ENCODE measurements around the gene MOB1A. TPM values are rescaled to one million over a fixed set of nuclear protein-coding genes. Genes with fewer than 3 reads are reported as not detected.
"Not testable (repeated sequence)": the region's sequence is repeated elsewhere in the genome, so short reads cannot be mapped to it uniquely, and the experiment has no call there.

The MOB1A gene
- total RNA-seq, 4 donors from 2014 or later = 46.7 to 102 (median 77.6) TPM

DNA sequence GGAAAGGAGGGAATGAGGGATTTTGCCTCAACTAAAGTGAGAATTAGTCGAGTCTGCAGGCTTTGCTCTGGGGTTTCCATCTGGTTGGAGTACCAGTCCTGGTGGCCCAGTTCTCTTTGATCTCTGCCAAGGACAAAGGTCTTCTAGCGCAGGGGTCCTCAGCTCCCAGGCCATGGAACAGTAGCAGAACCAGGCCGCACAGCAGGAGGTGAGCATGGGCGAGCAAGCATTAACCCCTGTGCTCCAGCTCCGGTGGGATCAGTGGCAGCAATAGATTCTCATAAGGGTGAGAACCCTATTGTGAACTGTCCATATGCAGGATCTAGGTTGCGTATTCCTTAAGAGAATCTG is 43.6 kb upstream of the MOB1A start:
- H3K36me3 ChIP-seq = no peaks in the 10 kb centered on the region
- no peak for DNase-seq
- H3K27ac ChIP-seq = no peak overlapping the region
- TF ChIP-seq, protein P1, sequence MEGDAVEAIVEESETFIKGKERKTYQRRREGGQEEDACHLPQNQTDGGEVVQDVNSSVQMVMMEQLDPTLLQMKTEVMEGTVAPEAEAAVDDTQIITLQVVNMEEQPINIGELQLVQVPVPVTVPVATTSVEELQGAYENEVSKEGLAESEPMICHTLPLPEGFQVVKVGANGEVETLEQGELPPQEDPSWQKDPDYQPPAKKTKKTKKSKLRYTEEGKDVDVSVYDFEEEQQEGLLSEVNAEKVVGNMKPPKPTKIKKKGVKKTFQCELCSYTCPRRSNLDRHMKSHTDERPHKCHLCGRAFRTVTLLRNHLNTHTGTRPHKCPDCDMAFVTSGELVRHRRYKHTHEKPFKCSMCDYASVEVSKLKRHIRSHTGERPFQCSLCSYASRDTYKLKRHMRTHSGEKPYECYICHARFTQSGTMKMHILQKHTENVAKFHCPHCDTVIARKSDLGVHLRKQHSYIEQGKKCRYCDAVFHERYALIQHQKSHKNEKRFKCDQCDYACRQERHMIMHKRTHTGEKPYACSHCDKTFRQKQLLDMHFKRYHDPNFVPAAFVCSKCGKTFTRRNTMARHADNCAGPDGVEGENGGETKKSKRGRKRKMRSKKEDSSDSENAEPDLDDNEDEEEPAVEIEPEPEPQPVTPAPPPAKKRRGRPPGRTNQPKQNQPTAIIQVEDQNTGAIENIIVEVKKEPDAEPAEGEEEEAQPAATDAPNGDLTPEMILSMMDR (IDR thresholded peaks at IDR 0.05) = no peak
- no peak for TF ChIP-seq POLR2A (IDR thresholded peaks at IDR 0.05)
- H3K9me3 ChIP-seq = no peaks in the 10 kb centered on the region
- H3K27me3 ChIP-seq = no peaks in the 10 kb centered on the region
- no peak overlapping the region for H3K4me3 ChIP-seq
- H3K4me1 ChIP-seq = no peaks in the 10 kb centered on the region

DNA sequence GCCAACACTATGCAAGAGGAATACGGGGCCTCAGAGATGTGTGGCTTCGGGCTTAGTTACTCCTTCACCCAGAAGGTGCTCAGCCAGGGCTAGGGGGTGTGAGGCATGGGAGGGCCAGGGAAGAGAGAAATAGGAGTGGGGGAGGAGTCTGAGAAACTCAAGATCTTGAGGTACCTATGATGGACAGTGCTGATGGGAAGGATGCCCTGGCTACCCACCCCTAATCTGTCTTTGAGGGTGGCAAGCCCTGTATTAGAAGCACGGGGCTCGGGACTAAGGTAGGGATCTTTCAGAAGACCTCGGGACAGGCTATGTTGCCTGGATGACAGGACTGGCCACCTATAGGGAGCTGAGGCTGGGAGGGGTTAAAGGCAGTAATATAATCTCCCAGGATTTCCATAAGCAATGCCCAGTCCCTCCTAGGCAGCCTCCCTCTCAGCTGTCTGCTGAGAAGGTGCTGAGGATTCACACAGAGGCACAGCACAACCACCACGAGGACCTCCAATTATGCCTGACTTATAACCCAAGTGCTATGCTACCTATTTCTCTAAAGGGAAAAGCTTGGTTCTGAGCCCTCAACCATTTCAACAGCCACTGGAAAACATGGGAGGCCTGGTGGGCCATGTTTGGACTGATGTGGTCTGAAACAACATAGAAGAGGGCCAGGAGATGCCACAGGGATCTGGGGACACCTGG is 43.1 kb upstream of the MOB1A start:
- TF ChIP-seq, protein P1 (IDR thresholded peaks at IDR 0.05) = no peak
- no peak for TF ChIP-seq POLR2A (IDR thresholded peaks at IDR 0.05)
- Histone ChIP-seq H3K9me3 (no peaks in the 10 kb centered on the region), H3K36me3 (no peaks in the 10 kb centered on the region)

DNA sequence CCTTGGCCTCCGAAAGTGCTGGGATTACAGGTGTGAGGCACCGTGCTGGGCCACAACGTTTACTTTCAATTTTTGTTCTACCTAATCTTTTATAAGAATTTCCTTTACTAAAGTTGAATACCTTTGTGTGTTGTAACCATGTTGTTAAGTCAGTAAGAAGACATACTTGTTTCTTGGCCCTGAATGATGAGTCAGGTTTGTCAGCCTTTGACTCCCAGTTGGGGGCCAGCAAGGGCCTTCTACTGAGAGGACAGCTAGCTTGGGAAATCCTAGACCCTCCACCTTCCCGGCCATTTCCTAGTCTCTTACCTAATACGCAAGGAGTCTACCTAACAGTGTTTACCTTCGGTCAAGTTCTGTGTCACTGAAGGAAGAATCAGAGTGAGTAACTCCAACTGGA is 42.4 kb upstream of the MOB1A start:
- no peak overlapping the region for H3K4me3 ChIP-seq
- no peaks in the 10 kb centered on the region for H3K9me3 ChIP-seq
- TF ChIP-seq POLR2A (IDR thresholded peaks at IDR 0.05) = no peak
- TF ChIP-seq, protein P1 (IDR thresholded peaks at IDR 0.05) = no peak
- no peak for DNase-seq
- no peaks in the 10 kb centered on the region for H3K4me1 ChIP-seq
- no peaks in the 10 kb centered on the region for H3K27me3 ChIP-seq
- no peaks in the 10 kb centered on the region for H3K36me3 ChIP-seq
- H3K27ac ChIP-seq = no peak overlapping the region

More for the DNA sequence above, 43.1 kb upstream of the MOB1A start:
- Histone ChIP-seq H3K27me3 (no peaks in the 10 kb centered on the region), H3K27ac (no peak overlapping the region), H3K4me1 (no peaks in the 10 kb centered on the region), H3K4me3 (no peak overlapping the region)
- DNase-seq = no peak

DNA sequence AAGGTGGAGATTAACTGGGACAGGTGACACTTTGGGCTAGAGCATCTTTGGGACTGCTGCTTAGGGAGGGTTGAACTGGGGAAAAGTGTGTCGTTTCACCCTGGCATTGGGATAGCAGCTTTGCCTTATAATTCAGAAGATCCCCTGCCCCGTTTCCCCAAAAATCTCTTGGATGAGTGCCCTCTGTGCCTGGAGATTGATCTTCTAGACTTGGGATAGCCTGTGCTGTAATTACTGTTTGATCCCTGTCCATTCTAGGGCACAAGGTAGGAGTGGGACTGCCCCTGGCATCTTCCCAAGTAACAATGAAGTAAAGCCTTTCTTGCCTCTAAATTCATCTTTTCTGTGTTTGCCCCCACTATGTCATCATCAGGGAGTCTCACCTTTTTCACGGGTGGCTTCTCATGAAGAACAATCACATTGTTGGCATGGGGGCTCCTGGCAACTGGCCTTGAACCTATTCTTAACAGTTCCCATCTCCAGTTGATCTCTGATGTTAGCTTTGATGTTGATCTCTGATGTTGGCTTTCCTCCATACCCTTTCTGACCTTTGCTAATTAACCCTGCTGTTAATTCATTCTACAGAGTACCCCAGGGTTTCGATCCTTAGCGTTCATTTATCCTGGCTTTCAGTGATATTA is 41.3 kb upstream of the MOB1A start:
- TF ChIP-seq, protein P1 (IDR thresholded peaks at IDR 0.05) = no peak
- TF ChIP-seq POLR2A (IDR thresholded peaks at IDR 0.05) = no peak

DNA sequence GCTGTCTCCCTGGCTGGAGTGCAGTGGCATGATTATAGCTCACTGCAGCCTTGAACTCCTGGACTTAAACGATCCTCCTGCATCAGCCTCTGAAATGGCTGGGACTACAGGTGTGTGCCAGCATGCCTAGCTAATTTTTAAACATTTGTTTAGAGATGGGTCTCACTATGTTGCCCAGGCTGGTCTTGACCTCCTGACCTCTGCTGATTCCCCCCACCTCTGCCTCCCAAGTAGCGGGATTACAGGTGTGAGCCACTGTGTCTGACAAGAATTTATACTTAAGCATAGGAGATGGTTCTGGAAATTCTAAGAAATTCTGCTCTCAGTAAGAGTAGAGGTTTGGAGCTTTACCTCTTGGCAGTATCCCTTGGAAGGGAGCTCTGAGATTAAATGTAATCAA is 38.0 kb upstream of the MOB1A start:
- no peaks in the 10 kb centered on the region for H3K27me3 ChIP-seq
- no peak overlapping the region for H3K27ac ChIP-seq
- no peaks in the 10 kb centered on the region for H3K4me1 ChIP-seq
- peaks cover 0 to 19% (median 0%) of the 10 kb centered on the region in 3 donors for H3K36me3 ChIP-seq
- no peak for DNase-seq
- TF ChIP-seq, protein P1 (IDR thresholded peaks at IDR 0.05) = no peak
- TF ChIP-seq POLR2A (IDR thresholded peaks at IDR 0.05) = no peak
- H3K9me3 ChIP-seq = no peaks in the 10 kb centered on the region
- no peak overlapping the region for H3K4me3 ChIP-seq

More for the DNA sequence above, 41.3 kb upstream of the MOB1A start:
- H3K36me3 ChIP-seq = peaks cover 0 to 7% (median 0%) of the 10 kb centered on the region in 3 donors
- H3K27ac ChIP-seq = no peak overlapping the region
- no peaks in the 10 kb centered on the region for H3K4me1 ChIP-seq
- DNase-seq = no peak
- H3K9me3 ChIP-seq = no peaks in the 10 kb centered on the region
- H3K4me3 ChIP-seq = no peak overlapping the region
- H3K27me3 ChIP-seq = no peaks in the 10 kb centered on the region

DNA sequence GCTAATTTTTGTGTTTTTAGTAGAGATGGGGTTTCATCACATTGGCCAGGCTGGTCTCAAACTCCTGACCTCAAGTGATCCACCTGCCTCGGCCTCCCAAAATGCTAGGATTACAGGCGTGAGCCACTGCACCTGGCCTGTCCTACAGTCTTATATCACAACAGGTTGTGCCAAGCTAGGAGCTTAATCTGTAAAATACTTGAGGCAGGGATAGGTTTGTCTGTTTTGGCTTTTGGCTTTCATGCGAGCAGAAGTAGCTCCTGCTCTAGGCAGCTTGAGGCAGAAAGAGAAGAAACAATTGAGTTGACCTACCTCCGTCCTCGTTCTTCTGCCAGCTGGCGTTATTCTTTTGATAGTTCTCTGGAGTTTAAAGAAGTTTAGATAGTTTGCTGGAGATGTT is 37.1 kb upstream of the MOB1A start:
- not testable (repeated sequence) for H3K4me3 ChIP-seq, H3K27ac ChIP-seq, H3K9me3 ChIP-seq, DNase-seq, H3K27me3 ChIP-seq, H3K4me1 ChIP-seq
- H3K36me3 ChIP-seq = peaks cover 0 to 24% (median 0%) of the 10 kb centered on the region in 3 donors

Data from Peyer's patch (tissue), 4 donors.